ENCODE measurements around the gene EEF1A1.
A peak's percentile ranks its signal among the peaks of the same experiment; 100 is the strongest.
"Not testable (repeated sequence)": the region's sequence is repeated elsewhere in the genome, so short reads cannot be mapped to it uniquely, and the experiment has no call there.

The EEF1A1 gene

DNA sequence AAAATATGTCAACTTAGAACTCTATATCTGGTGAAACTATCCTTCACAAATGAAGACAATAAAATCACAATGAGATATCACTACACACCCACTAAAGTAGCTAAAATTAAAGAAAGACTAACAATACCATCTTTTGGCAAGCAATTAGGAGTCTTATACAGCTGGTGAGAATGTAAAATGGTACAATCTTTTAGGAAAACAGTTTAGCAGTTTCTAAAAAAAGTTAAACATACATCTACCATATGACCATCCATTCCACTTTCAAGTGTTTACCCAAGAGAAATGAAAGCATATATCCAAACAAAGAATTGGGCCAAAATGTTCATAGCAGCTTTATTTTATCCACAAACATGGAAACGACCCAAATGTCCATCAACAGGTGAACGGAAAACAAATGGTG lies 13.8 kb upstream of the EEF1A1 start:
- no peak for DNase-seq

- DNase-seq = no peak
These were observed 11.5 kb upstream of the EEF1A1 start for GRCh38 chr6:73532293-73532692.

DNA sequence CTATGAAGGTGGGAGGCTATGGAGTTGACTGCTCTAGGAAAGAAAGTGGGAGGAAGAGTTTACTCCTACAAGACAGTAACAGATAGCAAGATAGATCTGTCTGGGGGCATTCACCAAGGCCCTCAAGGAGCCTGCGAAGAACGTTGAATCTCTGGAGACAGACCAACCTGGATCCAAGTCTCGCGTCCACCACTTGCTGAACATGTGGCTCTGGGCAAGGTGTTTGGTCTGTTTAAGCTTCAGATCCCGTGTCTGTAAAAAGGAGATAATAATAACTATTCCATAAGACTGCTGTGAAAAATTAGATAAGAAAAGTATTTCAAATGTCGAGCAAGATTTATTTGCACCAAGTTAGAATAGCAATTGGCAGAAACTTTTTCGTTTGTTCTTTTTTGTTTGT lies 8.1 kb upstream of the EEF1A1 start:
- no peak for DNase-seq

- no peak for DNase-seq
These were observed 4.9 kb upstream of the EEF1A1 start for GRCh38 chr6:73525546-73526330.

- peak; percentile 67 for DNase-seq
These were observed 2.7 kb upstream of the EEF1A1 start for GRCh38 chr6:73523434-73524123.

DNA sequence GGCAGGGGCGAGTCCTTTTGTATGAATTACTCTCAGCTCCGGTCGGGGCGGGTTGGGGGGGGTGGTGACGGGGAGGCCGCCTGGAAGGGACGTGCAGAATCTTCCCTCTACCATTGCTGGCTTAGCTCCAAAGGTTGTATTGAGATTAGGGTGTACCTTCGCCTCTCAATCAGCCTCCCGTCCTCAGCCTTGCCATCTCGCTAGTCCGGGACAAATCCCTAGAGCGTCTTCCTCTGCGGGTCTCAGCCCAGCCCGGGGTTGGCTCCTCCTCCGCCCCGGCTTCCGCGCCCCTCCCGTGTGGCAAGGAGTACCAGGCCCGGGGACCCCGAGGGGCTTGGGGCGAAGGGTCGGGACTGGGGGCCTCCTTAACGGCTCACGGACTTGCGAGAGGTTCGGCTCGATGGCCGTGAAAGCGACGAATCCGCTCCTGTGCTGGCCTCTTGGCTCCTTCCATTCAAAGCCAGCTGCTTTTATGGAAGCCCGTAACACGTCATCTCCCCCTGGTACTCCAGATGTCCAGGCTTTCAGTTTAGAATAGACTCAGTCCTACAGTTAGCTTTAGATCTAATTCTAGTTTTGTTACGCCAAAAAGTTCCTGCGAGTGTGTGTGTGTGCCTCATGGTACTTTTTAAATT lies 636 bp upstream of the EEF1A1 start:
- no peak for DNase-seq

DNA sequence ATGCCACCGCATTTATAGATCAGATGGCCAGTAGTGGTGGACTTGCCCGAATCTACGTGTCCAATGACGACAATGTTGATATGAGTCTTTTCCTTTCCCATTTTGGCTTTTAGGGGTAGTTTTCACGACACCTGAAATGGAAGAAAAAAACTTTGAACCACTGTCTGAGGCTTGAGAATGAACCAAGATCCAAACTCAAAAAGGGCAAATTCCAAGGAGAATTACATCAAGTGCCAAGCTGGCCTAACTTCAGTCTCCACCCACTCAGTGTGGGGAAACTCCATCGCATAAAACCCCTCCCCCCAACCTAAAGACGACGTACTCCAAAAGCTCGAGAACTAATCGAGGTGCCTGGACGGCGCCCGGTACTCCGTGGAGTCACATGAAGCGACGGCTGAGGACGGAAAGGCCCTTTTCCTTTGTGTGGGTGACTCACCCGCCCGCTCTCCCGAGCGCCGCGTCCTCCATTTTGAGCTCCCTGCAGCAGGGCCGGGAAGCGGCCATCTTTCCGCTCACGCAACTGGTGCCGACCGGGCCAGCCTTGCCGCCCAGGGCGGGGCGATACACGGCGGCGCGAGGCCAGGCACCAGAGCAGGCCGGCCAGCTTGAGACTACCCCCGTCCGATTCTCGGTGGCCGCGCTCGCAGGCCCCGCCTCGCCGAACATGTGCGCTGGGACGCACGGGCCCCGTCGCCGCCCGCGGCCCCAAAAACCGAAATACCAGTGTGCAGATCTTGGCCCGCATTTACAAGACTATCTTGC lies 725 bp downstream of the EEF1A1 start:
- DNase-seq = peak; percentile 79

- not testable (repeated sequence) for DNase-seq
These were observed 1.6 kb downstream of the EEF1A1 start for GRCh38 chr6:73518982-73519881.

GRCh38 chr6:73518100-73518981 lies 2.5 kb downstream of the EEF1A1 start:
- not testable (repeated sequence) for DNase-seq

DNA sequence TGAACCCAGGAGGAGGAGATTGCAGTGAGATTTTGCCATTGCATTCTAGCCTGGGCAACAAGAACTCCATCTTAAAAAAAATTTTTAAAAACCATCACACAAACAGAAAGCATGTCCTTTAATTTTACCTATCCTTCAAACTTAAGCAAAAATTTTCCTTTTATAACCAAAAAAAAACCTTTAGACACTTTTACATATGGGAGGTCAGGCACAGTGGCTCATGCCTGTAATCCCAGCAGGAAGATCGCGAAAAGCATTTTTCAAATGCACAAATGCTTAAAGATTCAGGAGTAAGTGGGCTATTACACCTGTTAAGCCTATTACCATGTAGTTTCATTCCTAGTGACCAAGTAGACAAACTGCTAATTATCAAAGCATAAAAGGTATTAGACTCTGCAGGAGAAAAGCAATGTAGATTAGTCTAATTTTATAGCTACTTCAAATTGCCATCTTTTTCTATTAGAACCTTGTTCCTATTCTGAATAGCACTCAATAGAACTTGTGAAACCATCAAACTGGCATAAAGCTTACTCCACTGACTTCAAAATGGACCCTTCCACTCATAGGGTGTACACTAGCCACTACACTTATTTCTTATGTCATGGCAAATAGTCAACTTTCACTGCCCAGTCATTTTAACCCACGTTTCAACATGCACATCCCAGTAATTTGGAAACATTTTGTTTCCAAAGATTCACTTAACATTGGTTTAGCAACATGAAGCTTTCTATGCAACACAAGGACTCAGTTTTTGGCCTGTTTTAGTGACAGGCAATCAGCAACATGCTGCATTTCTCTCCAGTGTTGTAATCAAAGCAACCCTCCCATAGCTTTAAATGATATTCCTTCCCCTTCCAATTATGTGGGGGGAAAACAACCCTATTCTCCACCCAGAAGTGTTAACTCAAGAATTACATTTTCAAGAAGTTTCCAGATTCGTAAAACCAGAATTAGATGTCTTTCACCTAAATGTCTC lies 4.0 kb downstream of the EEF1A1 start:
- DNase-seq = no peak

DNA sequence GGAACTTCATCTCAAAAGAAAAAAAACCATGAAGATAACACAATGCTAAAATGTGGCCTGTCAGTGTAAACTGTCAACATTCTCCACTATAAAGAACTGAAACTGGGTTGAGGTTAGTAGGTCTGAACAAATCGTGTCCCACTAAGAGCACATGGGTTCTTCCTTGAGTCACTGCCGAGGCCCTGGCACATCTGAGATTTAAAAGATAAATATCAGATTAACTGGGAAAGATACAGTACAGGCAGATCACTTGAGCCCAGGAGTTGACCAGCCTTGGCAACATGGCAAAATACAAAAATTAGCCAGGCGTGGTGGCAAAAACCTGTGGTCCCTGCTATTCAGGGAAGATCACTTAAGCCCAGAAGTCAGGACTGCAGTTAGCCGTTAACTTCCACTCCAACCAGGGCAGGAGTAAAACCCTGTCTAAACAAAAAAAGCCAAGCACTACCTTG lies 5.6 kb downstream of the EEF1A1 start:
- no peak for DNase-seq

- no peak for DNase-seq
These were observed 6.1 kb downstream of the EEF1A1 start for GRCh38 chr6:73514746-73515110.

DNA sequence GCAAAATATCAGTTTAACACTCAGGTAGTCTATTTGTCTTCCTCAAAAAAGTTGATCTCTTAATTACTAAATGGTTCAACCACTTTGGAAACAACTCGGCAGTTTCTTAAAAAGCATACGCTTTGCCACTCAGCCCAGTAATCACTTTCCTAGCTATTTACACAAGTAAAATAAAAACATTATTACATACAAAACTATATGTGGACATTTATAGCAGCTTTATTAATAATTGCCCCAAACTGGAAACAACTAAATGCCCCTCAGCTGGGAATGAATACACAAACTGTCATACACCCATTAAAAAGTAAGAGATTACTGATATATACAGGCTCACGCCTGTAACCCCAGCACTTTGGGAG lies 7.4 kb downstream of the EEF1A1 start:
- no peak for DNase-seq

GRCh38 chr6:73511796-73512195 lies 9.0 kb downstream of the EEF1A1 start:
- DNase-seq = no peak

GRCh38 chr6:73509851-73510250 lies 11.0 kb downstream of the EEF1A1 start:
- no peak for DNase-seq

DNA sequence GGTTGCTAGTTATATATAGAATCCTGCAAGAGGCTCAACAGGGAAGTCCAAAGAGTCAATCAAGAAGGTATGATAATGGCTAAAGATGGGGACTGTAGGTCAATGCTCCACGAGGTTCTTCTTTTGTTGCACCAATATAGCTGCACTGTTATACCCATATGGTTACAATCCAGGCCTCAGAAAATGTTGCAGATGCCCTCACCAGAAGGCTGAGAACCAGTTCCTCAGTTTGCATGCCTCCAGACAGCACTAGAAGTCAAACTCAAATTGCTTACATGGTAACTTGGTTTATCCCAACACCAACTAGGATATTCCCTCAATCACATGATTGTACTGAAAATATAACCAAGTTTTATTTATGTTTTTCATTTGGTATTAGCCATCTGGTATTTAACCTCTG lies 12.1 kb downstream of the EEF1A1 start:
- DNase-seq = no peak

GRCh38 chr6:73506246-73506645 lies 14.6 kb downstream of the EEF1A1 start:
- no peak for DNase-seq

GRCh38 chr6:73505705-73506104 lies 15.1 kb downstream of the EEF1A1 start:
- DNase-seq = not testable (repeated sequence)

GRCh38 chr6:73505142-73505541 lies 15.7 kb downstream of the EEF1A1 start:
- no peak for DNase-seq

DNA sequence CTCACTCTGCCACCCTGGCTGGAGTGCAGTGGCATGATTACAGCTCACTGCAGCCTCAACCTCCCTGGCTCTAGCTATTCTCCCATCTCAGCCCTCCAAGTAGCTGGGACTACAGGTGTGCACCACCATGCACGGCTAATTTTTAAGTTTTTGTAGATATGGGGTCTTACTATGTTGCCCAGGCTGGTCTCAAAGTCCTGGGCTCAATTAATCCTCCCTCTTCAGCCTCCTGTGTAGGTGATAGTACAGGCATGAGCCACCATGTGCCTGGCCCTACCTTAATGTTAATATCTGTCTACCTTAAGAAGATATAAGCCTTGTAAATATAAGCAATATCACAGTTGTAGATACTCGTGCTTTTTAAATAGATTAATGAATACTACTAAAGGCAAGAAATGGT lies 16.7 kb downstream of the EEF1A1 start:
- no peak for DNase-seq
